NB4 (cell line): ENCODE data around the gene SLC24A4.

ENCODE experiments used
- DNase-seq: peaks from one replicate; pipeline ENCODE4 v3.0.0; 2010; ENCODE audit warnings: low read depth
- H3K4me3 ChIP-seq: one replicate; pipeline ENCODE4 v1.5.1; 2011; ENCODE audit warnings: mild to moderate bottlenecking, low read depth, low read length, moderate library complexity
- MYC ChIP-seq: IDR thresholded peaks from 2 replicates; pipeline ENCODE4 v1.6.1; 2011; ENCODE audit warnings: low read depth, low read length
- POLR2A ChIP-seq: IDR thresholded peaks from 2 replicates; pipeline ENCODE4 v1.6.1; 2011; ENCODE audit warnings: mild to moderate bottlenecking; ENCODE audit not compliant: insufficient read length; ENCODE audit errors: extremely low read depth
- TF ChIP-seq, protein P1 (sequence below): IDR thresholded peaks from 2 replicates; pipeline ENCODE4 v1.6.1; 2011; ENCODE audit warnings: low read depth, low read length
- TF ChIP-seq, protein P2 (sequence below): IDR thresholded peaks from one replicate; pipeline ENCODE4 v1.5.1; 2012; ENCODE audit warnings: low read depth, low read length

SLC24A4 gene

DNA sequence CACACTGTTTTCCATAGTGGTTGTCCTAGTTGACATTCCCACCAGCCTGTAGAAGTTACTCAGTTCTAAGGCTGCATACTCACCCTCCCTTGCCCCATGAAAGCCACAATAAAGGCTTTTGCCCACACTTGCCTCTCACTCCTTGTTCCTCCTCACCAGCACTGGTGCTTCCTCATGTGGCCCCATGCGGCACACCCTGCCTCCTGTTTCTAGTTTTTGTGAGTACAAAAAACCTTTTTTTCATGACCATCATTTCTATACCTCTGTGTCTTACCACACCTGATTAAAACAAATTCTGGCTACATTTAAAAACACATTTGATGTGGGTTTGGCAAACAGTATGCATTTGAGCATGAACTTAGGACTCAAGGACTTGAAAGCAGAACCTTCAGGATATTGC lies 149.9 kb downstream of the SLC24A4 start:
- H3K4me3 ChIP-seq: no peak overlapping the region
- TF ChIP-seq POLR2A (no peak), MYC (0 out of 2 replicates have a peak, but pooled peaks have one; percentile 13)
- TF ChIP-seq, protein P1, sequence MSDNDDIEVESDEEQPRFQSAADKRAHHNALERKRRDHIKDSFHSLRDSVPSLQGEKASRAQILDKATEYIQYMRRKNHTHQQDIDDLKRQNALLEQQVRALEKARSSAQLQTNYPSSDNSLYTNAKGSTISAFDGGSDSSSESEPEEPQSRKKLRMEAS: peak; percentile 58; the same call in 1 of the 2 replicates
- peak; percentile 69 for DNase-seq

DNA sequence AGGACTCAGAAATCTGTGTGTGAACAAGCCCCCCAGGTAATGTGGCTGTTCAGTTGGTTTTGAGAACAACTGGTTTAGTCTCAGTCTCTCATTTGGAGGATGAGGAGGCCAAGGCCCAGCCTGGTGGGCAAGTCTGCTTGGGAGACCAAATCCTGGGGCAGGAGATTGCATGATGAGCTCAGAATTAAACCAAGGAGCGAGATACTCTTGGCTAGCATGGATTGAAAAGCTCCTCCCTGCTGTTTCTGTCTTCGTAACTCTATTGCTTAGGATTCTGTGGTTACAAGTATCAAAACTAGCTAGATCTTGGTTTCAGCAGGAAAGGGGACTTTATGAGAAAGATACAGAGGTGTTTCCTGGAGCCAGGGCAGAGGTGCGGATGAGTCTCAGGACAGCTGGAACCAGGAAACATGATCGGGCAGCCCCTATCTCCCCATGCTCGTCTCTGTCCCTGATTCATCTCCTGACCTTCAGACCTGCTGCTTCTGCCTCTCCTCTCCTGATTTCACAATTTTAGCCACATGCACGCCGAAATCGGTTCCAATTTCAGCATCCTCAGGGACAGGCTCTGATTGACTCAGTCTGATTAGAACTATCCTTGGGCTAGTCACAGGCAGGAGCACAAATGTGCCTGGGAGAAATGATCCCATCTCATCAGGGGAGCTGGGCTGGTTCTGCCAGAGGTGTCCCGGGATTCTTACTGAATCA lies 150.4 kb downstream of the SLC24A4 start:
- H3K4me3 ChIP-seq: no peak overlapping the region
- peak; percentile 62 for DNase-seq
- TF ChIP-seq MYC (0 out of 2 replicates have a peak, but pooled peaks have one; percentile 40), POLR2A (no peak)
- TF ChIP-seq, protein P1: peak; percentile 40; the same call in 1 of the 2 replicates
- TF ChIP-seq, protein P2, sequence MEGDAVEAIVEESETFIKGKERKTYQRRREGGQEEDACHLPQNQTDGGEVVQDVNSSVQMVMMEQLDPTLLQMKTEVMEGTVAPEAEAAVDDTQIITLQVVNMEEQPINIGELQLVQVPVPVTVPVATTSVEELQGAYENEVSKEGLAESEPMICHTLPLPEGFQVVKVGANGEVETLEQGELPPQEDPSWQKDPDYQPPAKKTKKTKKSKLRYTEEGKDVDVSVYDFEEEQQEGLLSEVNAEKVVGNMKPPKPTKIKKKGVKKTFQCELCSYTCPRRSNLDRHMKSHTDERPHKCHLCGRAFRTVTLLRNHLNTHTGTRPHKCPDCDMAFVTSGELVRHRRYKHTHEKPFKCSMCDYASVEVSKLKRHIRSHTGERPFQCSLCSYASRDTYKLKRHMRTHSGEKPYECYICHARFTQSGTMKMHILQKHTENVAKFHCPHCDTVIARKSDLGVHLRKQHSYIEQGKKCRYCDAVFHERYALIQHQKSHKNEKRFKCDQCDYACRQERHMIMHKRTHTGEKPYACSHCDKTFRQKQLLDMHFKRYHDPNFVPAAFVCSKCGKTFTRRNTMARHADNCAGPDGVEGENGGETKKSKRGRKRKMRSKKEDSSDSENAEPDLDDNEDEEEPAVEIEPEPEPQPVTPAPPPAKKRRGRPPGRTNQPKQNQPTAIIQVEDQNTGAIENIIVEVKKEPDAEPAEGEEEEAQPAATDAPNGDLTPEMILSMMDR: no peak

DNA sequence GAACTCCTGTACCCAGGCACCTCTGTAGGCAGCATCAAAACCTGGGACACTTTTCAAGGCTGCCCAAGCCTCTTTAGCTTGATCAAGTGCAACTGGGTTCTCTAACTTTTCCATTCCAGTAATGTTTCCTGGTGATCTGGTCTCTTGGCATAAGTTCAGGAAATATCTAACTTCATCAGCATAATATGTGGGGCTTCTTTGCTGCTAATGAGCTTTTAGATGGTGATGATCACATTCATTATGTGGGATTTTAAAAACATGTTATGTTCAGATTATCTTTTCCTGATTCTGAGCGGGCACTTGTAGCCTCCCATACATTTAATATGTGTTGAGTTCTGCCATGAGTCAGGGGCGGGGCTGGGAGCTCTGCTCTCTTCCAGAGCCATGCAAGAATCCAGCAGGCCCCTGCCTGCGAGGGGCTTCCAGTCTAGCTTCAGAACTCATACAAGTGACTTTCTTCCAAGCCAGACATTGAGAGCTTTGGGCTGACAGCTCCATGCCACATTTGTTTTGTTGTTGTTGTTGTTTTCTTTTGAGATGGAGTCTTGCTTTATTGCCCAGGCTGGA lies 151.1 kb downstream of the SLC24A4 start:
- H3K4me3 ChIP-seq: no peak overlapping the region
- no peak for DNase-seq
- TF ChIP-seq, protein P2: no peak
- TF ChIP-seq, protein P1: no peak
- TF ChIP-seq POLR2A: no peak
- no peak for TF ChIP-seq MYC

DNA sequence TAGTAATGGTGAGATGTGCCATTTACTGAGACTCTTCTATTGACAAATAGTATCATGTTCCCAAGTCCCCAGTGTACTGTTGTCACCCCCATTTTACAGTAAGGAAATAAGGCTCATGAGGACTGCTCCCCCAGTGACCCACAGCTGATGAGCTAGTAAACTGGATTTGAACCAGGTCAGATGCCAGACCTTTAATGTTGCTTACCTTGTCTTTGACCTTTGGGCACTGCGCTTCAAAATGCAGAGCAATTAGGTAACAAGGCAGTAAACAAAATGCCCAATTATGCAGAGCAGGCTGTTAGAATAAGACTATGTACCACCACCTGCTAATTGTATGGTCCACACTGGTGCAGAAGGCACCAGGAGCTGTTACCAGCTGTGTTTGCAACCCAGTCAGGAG lies 152.1 kb downstream of the SLC24A4 start:
- no peak overlapping the region for H3K4me3 ChIP-seq
- no peak for DNase-seq
- TF ChIP-seq MYC: no peak
- no peak for TF ChIP-seq POLR2A
- TF ChIP-seq, protein P1: no peak
- TF ChIP-seq, protein P2: no peak

DNA sequence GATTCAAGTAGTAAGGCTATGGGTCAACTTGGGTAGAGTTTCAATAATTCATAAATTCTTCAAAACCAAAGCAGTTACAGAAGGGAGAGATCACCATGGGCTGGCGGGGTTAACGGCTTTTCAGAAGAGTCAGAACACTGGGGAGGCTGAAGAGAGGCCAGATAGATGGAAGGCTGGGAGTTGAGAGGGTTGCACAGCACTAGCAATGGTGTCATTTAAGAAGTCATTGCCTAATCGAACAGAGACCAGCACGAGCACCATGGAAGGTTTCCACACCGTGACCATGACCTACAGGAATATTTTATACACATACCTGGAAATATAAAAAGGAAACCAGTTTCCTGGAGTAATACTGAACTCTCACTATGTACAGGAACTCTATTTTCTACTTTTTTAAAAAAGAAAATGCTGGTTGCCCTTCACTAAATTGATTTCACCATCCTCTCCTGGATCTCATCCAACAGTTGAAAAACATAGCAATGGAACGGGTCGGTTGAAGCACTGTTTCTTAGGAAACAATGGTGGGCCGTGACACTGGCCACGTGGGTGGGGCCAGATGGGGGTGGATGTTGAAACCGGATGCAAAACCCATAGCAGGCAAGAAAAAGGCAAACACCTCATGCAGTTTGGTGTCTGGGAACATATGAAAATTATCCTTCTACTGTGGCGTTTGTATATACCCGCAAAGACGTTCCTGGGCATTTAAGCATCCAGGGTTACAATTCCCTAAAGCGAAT lies 152.7 kb downstream of the SLC24A4 start:
- DNase-seq: peak; percentile 96
- H3K4me3 ChIP-seq: peak overlapping the region; percentile 41
- TF ChIP-seq, protein P1: peak; percentile 97
- TF ChIP-seq MYC (peak; percentile 93), POLR2A (no peak)
- TF ChIP-seq, protein P2: no peak

DNA sequence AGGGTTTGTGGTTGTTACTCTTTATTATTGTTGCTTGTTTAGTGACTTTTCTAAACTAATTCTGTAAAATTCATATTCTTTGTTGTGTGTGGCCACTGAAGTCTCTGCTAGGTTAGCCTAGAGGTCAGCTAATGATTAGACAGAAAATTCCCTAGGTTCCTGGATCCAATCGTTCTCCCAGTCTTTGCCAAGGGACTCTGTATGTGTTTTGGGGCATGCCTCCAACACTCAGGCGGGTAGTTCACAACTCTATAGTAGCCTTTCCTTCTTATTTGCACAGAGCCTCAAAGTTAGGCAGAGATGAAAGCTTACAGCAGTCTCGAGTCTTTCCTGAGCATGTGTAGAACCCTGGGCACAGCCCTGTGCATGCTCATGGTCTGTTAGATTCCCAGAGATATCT lies 157.9 kb downstream of the SLC24A4 start:
- TF ChIP-seq MYC (no peak), POLR2A (no peak)
- TF ChIP-seq, protein P2: no peak
- TF ChIP-seq, protein P1: no peak
- no peak for DNase-seq
- H3K4me3 ChIP-seq: no peak overlapping the region
